Liver (tissue), 9 donors: ENCODE results near the gene FAM3A. TPM values are rescaled to one million over a fixed set of nuclear protein-coding genes. Genes with fewer than 3 reads are reported as not detected.

Experiments used
- DNase-seq: peaks from one replicate; pipeline ENCODE4 v3.0.0-alpha.2; 2017; ENCODE audit warnings: low spot score
- H3K27ac ChIP-seq, 2 donors: one replicate each; pipeline ENCODE4 v1.7.0; 2013; ENCODE audit warnings: inconsistent platforms in 2 of 2, low read length in 2 of 2, control low read depth in 1 of 2, low read depth in 1 of 2, mild to moderate bottlenecking in 1 of 2
- H3K27me3 ChIP-seq, 4 donors: one replicate each; pipeline versions ENCODE4 v1.6.1 to v1.7.0; 2013; ENCODE audit warnings: low read length in 3 of 4, inconsistent platforms in 1 of 4, mild to moderate bottlenecking in 1 of 4, moderate library complexity in 1 of 4; ENCODE audit not compliant: control insufficient read depth in 4 of 4, insufficient read depth in 4 of 4
- H3K36me3 ChIP-seq, 4 donors: one replicate each; pipeline versions ENCODE4 v1.6.1 to v1.7.0; 2013; ENCODE audit warnings: low read length in 3 of 4, mild to moderate bottlenecking in 3 of 4, low read depth in 1 of 4, moderate library complexity in 1 of 4; ENCODE audit not compliant: control insufficient read depth in 4 of 4, insufficient read depth in 3 of 4
- H3K4me1 ChIP-seq, 4 donors: one replicate each; pipeline versions ENCODE4 v1.6.1 to v1.7.0; 2013; ENCODE audit warnings: low read length in 3 of 4, mild to moderate bottlenecking in 3 of 4, moderate library complexity in 1 of 4; ENCODE audit not compliant: control insufficient read depth in 4 of 4, insufficient read depth in 4 of 4
- H3K4me3 ChIP-seq, 3 donors: one replicate each; pipeline versions ENCODE4 v1.6.1 to v1.7.0; 2013; ENCODE audit warnings: low read length in 3 of 3, control low read depth in 1 of 3, low read depth in 1 of 3, mild to moderate bottlenecking in 1 of 3
- H3K9ac ChIP-seq, 2 donors: one replicate each; pipeline ENCODE4 v1.7.0; 2013; ENCODE audit warnings: low read length in 2 of 2, mild to moderate bottlenecking in 2 of 2, moderate library complexity in 2 of 2, control low read depth in 1 of 2, low read depth in 1 of 2
- H3K9me3 ChIP-seq, 4 donors: one replicate each; pipeline versions ENCODE4 v1.6.1 to v1.7.0; 2013; ENCODE audit warnings: low read length in 3 of 4; ENCODE audit not compliant: control insufficient read depth in 4 of 4
- CTCF ChIP-seq: fragments of 150-350 bp; IDR thresholded peaks from 2 replicates; pipeline ENCODE4 v1.5.1; 2017; ENCODE audit warnings: improper control_type of control experiment, low read depth, low read length; ENCODE audit not compliant: missing input control
- EGR1 ChIP-seq, 2 donors: IDR thresholded peaks; 2 replicates each; pipeline ENCODE4 v1.6.1; 2016 to 2018; ENCODE audit warnings: antibody characterized with exemption in 2 of 2, low read depth in 2 of 2
- FOXA1 ChIP-seq: IDR thresholded peaks from 2 replicates; pipeline ENCODE4 v1.6.1; 2016; ENCODE audit warnings: antibody characterized with exemption
- FOXA2 ChIP-seq: IDR thresholded peaks from 2 replicates; pipeline ENCODE4 v1.6.1; 2016; ENCODE audit warnings: antibody characterized with exemption
- GABPA ChIP-seq, 2 donors: IDR thresholded peaks in 1 of 2; conservative IDR thresholded peaks in 1 of 2; 2 replicates each; pipeline ENCODE4 v1.6.1; 2016; ENCODE audit warnings: antibody characterized with exemption in 2 of 2, mild to moderate bottlenecking in 1 of 2, moderate library complexity in 1 of 2
- HNF4A ChIP-seq, 2 donors: conservative IDR thresholded peaks; 2 replicates each; pipeline ENCODE4 v1.6.1; 2016; ENCODE audit warnings: antibody characterized with exemption in 2 of 2, mild to moderate bottlenecking in 2 of 2
- HNF4G ChIP-seq: IDR thresholded peaks from 2 replicates; pipeline ENCODE4 v1.6.1; 2016; ENCODE audit warnings: antibody characterized with exemption
- JUND ChIP-seq, 2 donors: IDR thresholded peaks; 2 replicates each; pipeline ENCODE4 v1.6.1; 2016; ENCODE audit warnings: antibody characterized with exemption in 2 of 2
- MAX ChIP-seq: IDR thresholded peaks from 2 replicates; pipeline ENCODE4 v1.6.1; 2016; ENCODE audit warnings: antibody characterized with exemption
- NR2F2 ChIP-seq: IDR thresholded peaks from 2 replicates; pipeline ENCODE4 v1.6.1; 2016; ENCODE audit warnings: antibody characterized with exemption
- RAD21 ChIP-seq, 2 donors: IDR thresholded peaks; 2 replicates each; pipeline ENCODE4 v1.6.1; 2016; ENCODE audit warnings: antibody characterized with exemption in 2 of 2, mild to moderate bottlenecking in 2 of 2
- REST ChIP-seq: IDR thresholded peaks from 2 replicates; pipeline ENCODE4 v1.6.1; 2016; ENCODE audit warnings: antibody characterized with exemption, mild to moderate bottlenecking
- RXRA ChIP-seq, 2 donors: IDR thresholded peaks; 2 replicates each; pipeline ENCODE4 v1.6.1; 2017 to 2018; ENCODE audit warnings: antibody characterized with exemption in 2 of 2, mild to moderate bottlenecking in 1 of 2
- SP1 ChIP-seq: IDR thresholded peaks from 2 replicates; pipeline ENCODE4 v1.6.1; 2018; ENCODE audit warnings: antibody characterized with exemption, mild to moderate bottlenecking
- TAF1 ChIP-seq: conservative IDR thresholded peaks from 2 replicates; pipeline ENCODE4 v1.6.1; 2016; ENCODE audit warnings: antibody characterized with exemption, mild to moderate bottlenecking
- YY1 ChIP-seq: IDR thresholded peaks from 2 replicates; pipeline ENCODE4 v1.6.1; 2016; ENCODE audit warnings: antibody characterized with exemption, mild to moderate bottlenecking
- WGBS: extraction: QIAGEN DNeasy Blood & Tissue Kit; methylation state at CpG from one replicate; pipeline ENCODE4 v1.1.7; 2013; 5-methylcytosine and 5-hydroxymethylcytosine counted together
- polyA plus RNA-seq, 2 donors: library from polyadenylated mRNA; stranded (reverse) in 1 of 2; unstranded in 1 of 2; fragments of 200-250 nt in 1 of 2; fragments of >200 nt in 1 of 2; fragmentation: Nextera tagmentation in 1 of 2; extraction: Ambion mirVana in 1 of 2; gene quantifications; one replicate each; pipeline versions ENCODE4 v1.2.1 to v1.2.3, GENCODE V29; 2013 to 2015
- total RNA-seq, 2 donors: library from RNA; depleted of rRNA; stranded (reverse); fragments of >200 nt; gene quantifications; one replicate each; pipeline ENCODE4 v1.2.3, GENCODE V29; 2014
- TF ChIP-seq, protein P1 (sequence below): IDR thresholded peaks from 2 replicates; pipeline ENCODE4 v1.6.1; 2016; ENCODE audit warnings: antibody characterized with exemption
- TF ChIP-seq, protein P2 (sequence below): IDR thresholded peaks from 2 replicates; pipeline ENCODE4 v1.6.1; 2016; ENCODE audit warnings: antibody characterized with exemption
- donor health status: healthy.
- donor health status: healthy.
- donor health status: healthy.
- donor health status: healthy.
- donor health status: healthy.

Gene FAM3A
- total and polyA plus RNA-seq, 4 donors: 11.6 to 36.3 (median 34.2) TPM

GRCh38 chrX:154462396-154462795 is 53.6 kb downstream of the FAM3A start:
- Histone ChIP-seq H3K4me3 (no peak overlapping the region), H3K9ac (no peak overlapping the region), H3K4me1 (peaks cover 0 to 3% (median 0%) of the 10 kb centered on the region in 4 donors), H3K27me3 (no peaks in the 10 kb centered on the region), H3K9me3 (no peaks in the 10 kb centered on the region), H3K36me3 (peaks cover 0 to 2% (median 0%) of the 10 kb centered on the region in 4 donors), H3K27ac (no peak overlapping the region)
- WGBS: 89% methylated on average over 8 of the region's 8 CpGs
- TF ChIP-seq HNF4G: no peak
- TF ChIP-seq YY1: no peak
- no peak for TF ChIP-seq CTCF
- TF ChIP-seq, protein P1, sequence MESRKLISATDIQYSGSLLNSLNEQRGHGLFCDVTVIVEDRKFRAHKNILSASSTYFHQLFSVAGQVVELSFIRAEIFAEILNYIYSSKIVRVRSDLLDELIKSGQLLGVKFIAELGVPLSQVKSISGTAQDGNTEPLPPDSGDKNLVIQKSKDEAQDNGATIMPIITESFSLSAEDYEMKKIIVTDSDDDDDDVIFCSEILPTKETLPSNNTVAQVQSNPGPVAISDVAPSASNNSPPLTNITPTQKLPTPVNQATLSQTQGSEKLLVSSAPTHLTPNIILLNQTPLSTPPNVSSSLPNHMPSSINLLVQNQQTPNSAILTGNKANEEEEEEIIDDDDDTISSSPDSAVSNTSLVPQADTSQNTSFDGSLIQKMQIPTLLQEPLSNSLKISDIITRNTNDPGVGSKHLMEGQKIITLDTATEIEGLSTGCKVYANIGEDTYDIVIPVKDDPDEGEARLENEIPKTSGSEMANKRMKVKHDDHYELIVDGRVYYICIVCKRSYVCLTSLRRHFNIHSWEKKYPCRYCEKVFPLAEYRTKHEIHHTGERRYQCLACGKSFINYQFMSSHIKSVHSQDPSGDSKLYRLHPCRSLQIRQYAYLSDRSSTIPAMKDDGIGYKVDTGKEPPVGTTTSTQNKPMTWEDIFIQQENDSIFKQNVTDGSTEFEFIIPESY: no peak
- no peak for TF ChIP-seq SP1
- TF ChIP-seq FOXA1: no peak
- TF ChIP-seq, protein P2, sequence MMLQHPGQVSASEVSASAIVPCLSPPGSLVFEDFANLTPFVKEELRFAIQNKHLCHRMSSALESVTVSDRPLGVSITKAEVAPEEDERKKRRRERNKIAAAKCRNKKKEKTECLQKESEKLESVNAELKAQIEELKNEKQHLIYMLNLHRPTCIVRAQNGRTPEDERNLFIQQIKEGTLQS: no peak
- no peak for TF ChIP-seq TAF1
- no peak for DNase-seq

DNA sequence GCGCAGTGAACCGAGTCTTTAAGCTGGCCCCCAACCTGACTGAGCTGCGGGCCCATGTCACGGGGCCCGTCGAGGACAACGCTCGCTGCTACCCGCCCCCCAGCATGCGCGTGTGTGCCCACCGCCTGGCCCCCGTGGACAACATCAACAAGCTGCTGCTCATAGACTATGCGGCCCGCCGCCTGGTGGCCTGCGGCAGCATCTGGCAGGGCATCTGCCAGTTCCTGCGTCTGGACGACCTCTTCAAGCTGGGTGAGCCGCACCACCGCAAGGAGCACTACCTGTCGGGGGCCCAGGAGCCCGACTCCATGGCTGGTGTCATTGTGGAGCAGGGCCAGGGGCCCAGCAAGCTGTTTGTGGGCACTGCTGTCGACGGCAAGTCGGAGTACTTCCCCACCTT is 55.7 kb downstream of the FAM3A start:
- Histone ChIP-seq H3K9me3 (no peaks in the 10 kb centered on the region), H3K9ac (no peak overlapping the region), H3K4me1 (peaks cover 0 to 5% (median 0%) of the 10 kb centered on the region in 4 donors), H3K27me3 (no peaks in the 10 kb centered on the region), H3K27ac (no peak overlapping the region), H3K36me3 (no peaks in the 10 kb centered on the region), H3K4me3 (no peak overlapping the region)
- WGBS: 96% methylated on average over 26 of the region's 26 CpGs
- TF ChIP-seq, protein P2: no peak
- TF ChIP-seq FOXA1 (no peak), NR2F2 (no peak), HNF4G (no peak), REST (no peak), RXRA (IDR thresholded peaks at IDR 0.05) (no peak), TAF1 (no peak), HNF4A (conservative IDR thresholded peaks at IDR 0.05) (no peak), SP1 (no peak), YY1 (no peak), GABPA (IDR thresholded peaks at IDR 0.05 in 1 of 2, conservative IDR thresholded peaks at IDR 0.05 in 1 of 2) (no peak), FOXA2 (no peak), CTCF (no peak), MAX (no peak), JUND (IDR thresholded peaks at IDR 0.05) (no peak), EGR1 (IDR thresholded peaks at IDR 0.05; ENCODE audit: low read depth in 2 of 2) (no peak), RAD21 (IDR thresholded peaks at IDR 0.05) (no peak)
- TF ChIP-seq, protein P1: no peak
- no peak for DNase-seq
